ENCODE data around the gene CSMD2. TPM values are rescaled to one million over a fixed set of nuclear protein-coding genes. Genes with fewer than 3 reads are reported as not detected.
A peak's percentile ranks its signal among the peaks of the same experiment; 100 is the strongest.

Gene CSMD2
- total RNA-seq, 1 experiment from 2014 or later: 13.2 TPM

DNA sequence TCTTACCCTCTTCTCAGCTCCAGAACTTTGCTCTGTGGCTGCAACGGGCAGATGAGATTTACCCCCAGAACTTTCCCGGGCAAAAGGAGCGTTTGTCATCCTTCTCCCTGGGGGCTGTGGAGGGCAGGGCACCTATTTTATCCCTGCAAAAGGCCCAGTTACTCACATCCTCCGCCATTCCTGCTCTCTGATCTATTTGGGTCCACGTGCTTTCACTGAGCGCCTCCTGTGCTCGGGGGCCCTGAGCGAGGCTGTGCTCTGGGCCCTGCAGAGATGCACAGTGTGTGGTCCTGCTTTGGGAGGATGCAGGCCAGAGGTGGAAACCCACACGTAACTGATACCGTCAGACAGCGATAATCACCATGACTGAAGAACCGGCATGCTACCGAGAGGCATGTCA, 2.4 kb upstream of the CSMD2 start:
- TF ChIP-seq, protein P1, sequence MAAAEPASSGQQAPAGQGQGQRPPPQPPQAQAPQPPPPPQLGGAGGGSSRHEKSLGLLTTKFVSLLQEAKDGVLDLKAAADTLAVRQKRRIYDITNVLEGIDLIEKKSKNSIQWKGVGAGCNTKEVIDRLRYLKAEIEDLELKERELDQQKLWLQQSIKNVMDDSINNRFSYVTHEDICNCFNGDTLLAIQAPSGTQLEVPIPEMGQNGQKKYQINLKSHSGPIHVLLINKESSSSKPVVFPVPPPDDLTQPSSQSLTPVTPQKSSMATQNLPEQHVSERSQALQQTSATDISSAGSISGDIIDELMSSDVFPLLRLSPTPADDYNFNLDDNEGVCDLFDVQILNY (CRISPR knock-in tag; IDR thresholded peaks at IDR 0.05): no peak
- TF ChIP-seq ZNF219 (CRISPR knock-in tag; IDR thresholded peaks at IDR 0.05; ENCODE audit: borderline replicate concordance) (no peak), CREB1 (CRISPR knock-in tag; IDR thresholded peaks at IDR 0.05) (no peak), ZNF317 (CRISPR knock-in tag; IDR thresholded peaks at IDR 0.05; ENCODE audit: borderline replicate concordance, low read depth) (no peak), MYBL2 (CRISPR knock-in tag; IDR thresholded peaks at IDR 0.05) (no peak), ZNF396 (CRISPR knock-in tag; IDR thresholded peaks at IDR 0.05; ENCODE audit: borderline replicate concordance) (no peak), RELA (CRISPR knock-in tag; IDR thresholded peaks at IDR 0.05; ENCODE audit: borderline replicate concordance) (no peak), NR2C2 (CRISPR knock-in tag; IDR thresholded peaks at IDR 0.05) (no peak), ZBTB21 (CRISPR knock-in tag; IDR thresholded peaks at IDR 0.05; ENCODE audit: borderline replicate concordance) (no peak), SOX15 (CRISPR knock-in tag; IDR thresholded peaks at IDR 0.05) (no peak), ZNF232 (CRISPR knock-in tag; IDR thresholded peaks at IDR 0.05) (no peak), PRRX2 (CRISPR knock-in tag; IDR thresholded peaks at IDR 0.05) (no peak), ZNF423 (CRISPR knock-in tag; IDR thresholded peaks at IDR 0.05) (no peak), IRF2 (CRISPR knock-in tag; IDR thresholded peaks at IDR 0.05; ENCODE audit: borderline replicate concordance, low read depth) (no peak), OVOL2 (CRISPR knock-in tag; IDR thresholded peaks at IDR 0.05; ENCODE audit: borderline replicate concordance) (no peak), RORB (CRISPR knock-in tag; IDR thresholded peaks at IDR 0.05) (no peak), NFATC4 (CRISPR knock-in tag; IDR thresholded peaks at IDR 0.05) (no peak), TEAD1 (CRISPR knock-in tag; IDR thresholded peaks at IDR 0.05) (0 out of 2 replicates have a peak, but pooled peaks have one; percentile 14), MXD4 (CRISPR knock-in tag; IDR thresholded peaks at IDR 0.05; ENCODE audit: borderline replicate concordance) (no peak)
- TF ChIP-seq, protein P2, sequence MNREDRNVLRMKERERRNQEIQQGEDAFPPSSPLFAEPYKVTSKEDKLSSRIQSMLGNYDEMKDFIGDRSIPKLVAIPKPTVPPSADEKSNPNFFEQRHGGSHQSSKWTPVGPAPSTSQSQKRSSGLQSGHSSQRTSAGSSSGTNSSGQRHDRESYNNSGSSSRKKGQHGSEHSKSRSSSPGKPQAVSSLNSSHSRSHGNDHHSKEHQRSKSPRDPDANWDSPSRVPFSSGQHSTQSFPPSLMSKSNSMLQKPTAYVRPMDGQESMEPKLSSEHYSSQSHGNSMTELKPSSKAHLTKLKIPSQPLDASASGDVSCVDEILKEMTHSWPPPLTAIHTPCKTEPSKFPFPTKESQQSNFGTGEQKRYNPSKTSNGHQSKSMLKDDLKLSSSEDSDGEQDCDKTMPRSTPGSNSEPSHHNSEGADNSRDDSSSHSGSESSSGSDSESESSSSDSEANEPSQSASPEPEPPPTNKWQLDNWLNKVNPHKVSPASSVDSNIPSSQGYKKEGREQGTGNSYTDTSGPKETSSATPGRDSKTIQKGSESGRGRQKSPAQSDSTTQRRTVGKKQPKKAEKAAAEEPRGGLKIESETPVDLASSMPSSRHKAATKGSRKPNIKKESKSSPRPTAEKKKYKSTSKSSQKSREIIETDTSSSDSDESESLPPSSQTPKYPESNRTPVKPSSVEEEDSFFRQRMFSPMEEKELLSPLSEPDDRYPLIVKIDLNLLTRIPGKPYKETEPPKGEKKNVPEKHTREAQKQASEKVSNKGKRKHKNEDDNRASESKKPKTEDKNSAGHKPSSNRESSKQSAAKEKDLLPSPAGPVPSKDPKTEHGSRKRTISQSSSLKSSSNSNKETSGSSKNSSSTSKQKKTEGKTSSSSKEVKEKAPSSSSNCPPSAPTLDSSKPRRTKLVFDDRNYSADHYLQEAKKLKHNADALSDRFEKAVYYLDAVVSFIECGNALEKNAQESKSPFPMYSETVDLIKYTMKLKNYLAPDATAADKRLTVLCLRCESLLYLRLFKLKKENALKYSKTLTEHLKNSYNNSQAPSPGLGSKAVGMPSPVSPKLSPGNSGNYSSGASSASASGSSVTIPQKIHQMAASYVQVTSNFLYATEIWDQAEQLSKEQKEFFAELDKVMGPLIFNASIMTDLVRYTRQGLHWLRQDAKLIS (CRISPR knock-in tag; IDR thresholded peaks at IDR 0.05; ENCODE audit: borderline replicate concordance): 0 out of 2 replicates have a peak, but pooled peaks have one; percentile 32
- TF ChIP-seq, protein P3, sequence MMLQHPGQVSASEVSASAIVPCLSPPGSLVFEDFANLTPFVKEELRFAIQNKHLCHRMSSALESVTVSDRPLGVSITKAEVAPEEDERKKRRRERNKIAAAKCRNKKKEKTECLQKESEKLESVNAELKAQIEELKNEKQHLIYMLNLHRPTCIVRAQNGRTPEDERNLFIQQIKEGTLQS (CRISPR knock-in tag; conservative IDR thresholded peaks at IDR 0.05): no peak
- TF ChIP-seq, protein P4, sequence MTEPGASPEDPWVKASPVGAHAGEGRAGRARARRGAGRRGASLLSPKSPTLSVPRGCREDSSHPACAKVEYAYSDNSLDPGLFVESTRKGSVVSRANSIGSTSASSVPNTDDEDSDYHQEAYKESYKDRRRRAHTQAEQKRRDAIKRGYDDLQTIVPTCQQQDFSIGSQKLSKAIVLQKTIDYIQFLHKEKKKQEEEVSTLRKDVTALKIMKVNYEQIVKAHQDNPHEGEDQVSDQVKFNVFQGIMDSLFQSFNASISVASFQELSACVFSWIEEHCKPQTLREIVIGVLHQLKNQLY (CRISPR knock-in tag; IDR thresholded peaks at IDR 0.05): no peak
- TF ChIP-seq, protein P5, sequence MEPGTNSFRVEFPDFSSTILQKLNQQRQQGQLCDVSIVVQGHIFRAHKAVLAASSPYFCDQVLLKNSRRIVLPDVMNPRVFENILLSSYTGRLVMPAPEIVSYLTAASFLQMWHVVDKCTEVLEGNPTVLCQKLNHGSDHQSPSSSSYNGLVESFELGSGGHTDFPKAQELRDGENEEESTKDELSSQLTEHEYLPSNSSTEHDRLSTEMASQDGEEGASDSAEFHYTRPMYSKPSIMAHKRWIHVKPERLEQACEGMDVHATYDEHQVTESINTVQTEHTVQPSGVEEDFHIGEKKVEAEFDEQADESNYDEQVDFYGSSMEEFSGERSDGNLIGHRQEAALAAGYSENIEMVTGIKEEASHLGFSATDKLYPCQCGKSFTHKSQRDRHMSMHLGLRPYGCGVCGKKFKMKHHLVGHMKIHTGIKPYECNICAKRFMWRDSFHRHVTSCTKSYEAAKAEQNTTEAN (CRISPR knock-in tag; IDR thresholded peaks at IDR 0.05): no peak
- TF ChIP-seq, protein P6, sequence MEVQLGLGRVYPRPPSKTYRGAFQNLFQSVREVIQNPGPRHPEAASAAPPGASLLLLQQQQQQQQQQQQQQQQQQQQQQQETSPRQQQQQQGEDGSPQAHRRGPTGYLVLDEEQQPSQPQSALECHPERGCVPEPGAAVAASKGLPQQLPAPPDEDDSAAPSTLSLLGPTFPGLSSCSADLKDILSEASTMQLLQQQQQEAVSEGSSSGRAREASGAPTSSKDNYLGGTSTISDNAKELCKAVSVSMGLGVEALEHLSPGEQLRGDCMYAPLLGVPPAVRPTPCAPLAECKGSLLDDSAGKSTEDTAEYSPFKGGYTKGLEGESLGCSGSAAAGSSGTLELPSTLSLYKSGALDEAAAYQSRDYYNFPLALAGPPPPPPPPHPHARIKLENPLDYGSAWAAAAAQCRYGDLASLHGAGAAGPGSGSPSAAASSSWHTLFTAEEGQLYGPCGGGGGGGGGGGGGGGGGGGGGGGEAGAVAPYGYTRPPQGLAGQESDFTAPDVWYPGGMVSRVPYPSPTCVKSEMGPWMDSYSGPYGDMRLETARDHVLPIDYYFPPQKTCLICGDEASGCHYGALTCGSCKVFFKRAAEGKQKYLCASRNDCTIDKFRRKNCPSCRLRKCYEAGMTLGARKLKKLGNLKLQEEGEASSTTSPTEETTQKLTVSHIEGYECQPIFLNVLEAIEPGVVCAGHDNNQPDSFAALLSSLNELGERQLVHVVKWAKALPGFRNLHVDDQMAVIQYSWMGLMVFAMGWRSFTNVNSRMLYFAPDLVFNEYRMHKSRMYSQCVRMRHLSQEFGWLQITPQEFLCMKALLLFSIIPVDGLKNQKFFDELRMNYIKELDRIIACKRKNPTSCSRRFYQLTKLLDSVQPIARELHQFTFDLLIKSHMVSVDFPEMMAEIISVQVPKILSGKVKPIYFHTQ (CRISPR knock-in tag; IDR thresholded peaks at IDR 0.05): no peak
- TF ChIP-seq, protein P7, sequence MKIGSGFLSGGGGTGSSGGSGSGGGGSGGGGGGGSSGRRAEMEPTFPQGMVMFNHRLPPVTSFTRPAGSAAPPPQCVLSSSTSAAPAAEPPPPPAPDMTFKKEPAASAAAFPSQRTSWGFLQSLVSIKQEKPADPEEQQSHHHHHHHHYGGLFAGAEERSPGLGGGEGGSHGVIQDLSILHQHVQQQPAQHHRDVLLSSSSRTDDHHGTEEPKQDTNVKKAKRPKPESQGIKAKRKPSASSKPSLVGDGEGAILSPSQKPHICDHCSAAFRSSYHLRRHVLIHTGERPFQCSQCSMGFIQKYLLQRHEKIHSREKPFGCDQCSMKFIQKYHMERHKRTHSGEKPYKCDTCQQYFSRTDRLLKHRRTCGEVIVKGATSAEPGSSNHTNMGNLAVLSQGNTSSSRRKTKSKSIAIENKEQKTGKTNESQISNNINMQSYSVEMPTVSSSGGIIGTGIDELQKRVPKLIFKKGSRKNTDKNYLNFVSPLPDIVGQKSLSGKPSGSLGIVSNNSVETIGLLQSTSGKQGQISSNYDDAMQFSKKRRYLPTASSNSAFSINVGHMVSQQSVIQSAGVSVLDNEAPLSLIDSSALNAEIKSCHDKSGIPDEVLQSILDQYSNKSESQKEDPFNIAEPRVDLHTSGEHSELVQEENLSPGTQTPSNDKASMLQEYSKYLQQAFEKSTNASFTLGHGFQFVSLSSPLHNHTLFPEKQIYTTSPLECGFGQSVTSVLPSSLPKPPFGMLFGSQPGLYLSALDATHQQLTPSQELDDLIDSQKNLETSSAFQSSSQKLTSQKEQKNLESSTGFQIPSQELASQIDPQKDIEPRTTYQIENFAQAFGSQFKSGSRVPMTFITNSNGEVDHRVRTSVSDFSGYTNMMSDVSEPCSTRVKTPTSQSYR (CRISPR knock-in tag; IDR thresholded peaks at IDR 0.05): peak; percentile 43; the same call in 1 of the 2 replicates
- TF ChIP-seq, protein P8, sequence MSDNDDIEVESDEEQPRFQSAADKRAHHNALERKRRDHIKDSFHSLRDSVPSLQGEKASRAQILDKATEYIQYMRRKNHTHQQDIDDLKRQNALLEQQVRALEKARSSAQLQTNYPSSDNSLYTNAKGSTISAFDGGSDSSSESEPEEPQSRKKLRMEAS (CRISPR knock-in tag; IDR thresholded peaks at IDR 0.05): peak; percentile 56
- POLR2A ChIA-PET: interaction anchor here (0.6 to 5.0 kb wide), 4 partner anchors 9 to 803 kb away, joined by 3 to 29 read pairs (median 4); partner anchors contain the start of gene C1orf94
- Mint-ChIP-seq H3K36me3 (no peaks in the 10 kb centered on the region), H3K4me1 (peaks cover 38% of the 10 kb centered on the region), H3K27me3 (ENCODE audit: low read depth) (no peaks in the 10 kb centered on the region; the same call in none of the 2 replicates), H3K9me3 (no peaks in the 10 kb centered on the region), H3K4me3 (peak overlapping the region; percentile 90), H3K27ac (peak overlapping the region; percentile 89)
- CTCF ChIA-PET: interaction anchor here (0.6 to 1.8 kb wide), 6 partner anchors 9 to 575 kb away, joined by 3 to 13 read pairs (median 4); partner anchors contain the start of gene C1orf94
- DNase-seq (ENCODE audit: low spot score): peak; percentile 16
- ATAC-seq: no peak

Data from WTC11 (cell line).